ENCODE measurements around the gene LUZP4. TPM values are rescaled to one million over a fixed set of nuclear protein-coding genes. Genes with fewer than 3 reads are reported as not detected.

The LUZP4 gene
- not detected for total RNA-seq

GRCh38 chrX:115289465-115289864 lies at the start of gene LUZP4:
LUZP4 (plus strand) TSS chrX:115289715; CDS start chrX:115289760, 45 bp downstream.
- DNase-seq (no peak), ATAC-seq (no peak)
- intact Hi-C loops (cut with DNase I, micrococcal nuclease), result no loop called here
- ChIA-PET CTCF (no interaction called here), POLR2A (no interaction called here)
- no peak within 1 kb of the TSS for H3K27ac Mint-ChIP-seq
- H3K4me1 Mint-ChIP-seq, result no peaks in the 10 kb centered on the region
- no peak within 1 kb of the TSS for H3K4me3 Mint-ChIP-seq
- no peaks in the 10 kb centered on the region for H3K27me3 Mint-ChIP-seq
- no peaks in the 10 kb centered on the region for H3K9me3 Mint-ChIP-seq (ENCODE audit: low read depth)
- no peaks in the 10 kb centered on the region for H3K36me3 Mint-ChIP-seq (ENCODE audit: low read depth)

GRCh38 chrX:115251458-115252233 lies 37.9 kb upstream of the LUZP4 start:
- DNase-seq, result no peak
- intact Hi-C loops (cut with DNase I, micrococcal nuclease), result no loop called here
- CTCF ChIA-PET, result no interaction called here
- H3K27me3 Mint-ChIP-seq, result no peaks in the 10 kb centered on the region
- H3K4me3 Mint-ChIP-seq, result no peak overlapping the region
- H3K27ac Mint-ChIP-seq, result no peak overlapping the region
- ATAC-seq, result no peak
- no peaks in the 10 kb centered on the region for H3K4me1 Mint-ChIP-seq
- POLR2A ChIA-PET, result no interaction called here
- H3K36me3 Mint-ChIP-seq (ENCODE audit: low read depth), result no peaks in the 10 kb centered on the region
- H3K9me3 Mint-ChIP-seq (ENCODE audit: low read depth), result no peaks in the 10 kb centered on the region

- Mint-ChIP-seq H3K4me3 (no peak overlapping the region), H3K4me1 (no peaks in the 10 kb centered on the region), H3K27ac (no peak overlapping the region), H3K27me3 (no peaks in the 10 kb centered on the region), H3K36me3 (ENCODE audit: low read depth) (no peaks in the 10 kb centered on the region), H3K9me3 (ENCODE audit: low read depth) (no peaks in the 10 kb centered on the region)
- intact Hi-C loops (cut with DNase I, micrococcal nuclease), result no loop called here
- ChIA-PET CTCF (no interaction called here), POLR2A (no interaction called here)
- DNase-seq, result no peak
- ATAC-seq, result no peak
These were observed 34.5 kb upstream of the LUZP4 start for GRCh38 chrX:115255003-115255402.

GRCh38 chrX:115257711-115258110 lies 31.8 kb upstream of the LUZP4 start:
- Mint-ChIP-seq H3K4me1 (no peaks in the 10 kb centered on the region), H3K36me3 (ENCODE audit: low read depth) (no peaks in the 10 kb centered on the region), H3K4me3 (no peak overlapping the region), H3K9me3 (ENCODE audit: low read depth) (no peaks in the 10 kb centered on the region), H3K27ac (no peak overlapping the region), H3K27me3 (no peaks in the 10 kb centered on the region)
- DNase-seq, result no peak
- ChIA-PET POLR2A (no interaction called here), CTCF (no interaction called here)
- intact Hi-C loops (cut with DNase I, micrococcal nuclease), result no loop called here
- ATAC-seq, result no peak

GRCh38 chrX:115259238-115259875 lies 30.2 kb upstream of the LUZP4 start:
- Mint-ChIP-seq H3K4me3 (no peak overlapping the region), H3K27ac (no peak overlapping the region), H3K4me1 (no peaks in the 10 kb centered on the region), H3K36me3 (ENCODE audit: low read depth) (no peaks in the 10 kb centered on the region), H3K27me3 (no peaks in the 10 kb centered on the region), H3K9me3 (ENCODE audit: low read depth) (no peaks in the 10 kb centered on the region)
- intact Hi-C loops (cut with DNase I, micrococcal nuclease), result no loop called here
- POLR2A ChIA-PET, result no interaction called here
- DNase-seq, result no peak
- CTCF ChIA-PET, result no interaction called here
- no peak for ATAC-seq

GRCh38 chrX:115260330-115260729 lies 29.2 kb upstream of the LUZP4 start:
- H3K36me3 Mint-ChIP-seq (ENCODE audit: low read depth), result no peaks in the 10 kb centered on the region
- ChIA-PET POLR2A (no interaction called here), CTCF (no interaction called here)
- H3K27me3 Mint-ChIP-seq, result no peaks in the 10 kb centered on the region
- DNase-seq, result no peak
- H3K9me3 Mint-ChIP-seq (ENCODE audit: low read depth), result no peaks in the 10 kb centered on the region
- no peak for ATAC-seq
- H3K4me1 Mint-ChIP-seq, result no peaks in the 10 kb centered on the region
- H3K4me3 Mint-ChIP-seq, result no peak overlapping the region
- intact Hi-C loops (cut with DNase I, micrococcal nuclease), result loop anchor here in 1 of 2 experiments (10.0 kb wide), 1 partner anchor 64 kb away; no protein-coding TSS in a partner anchor
- no peak overlapping the region for H3K27ac Mint-ChIP-seq

- intact Hi-C loops (cut with DNase I, micrococcal nuclease), result loop anchor here in 1 of 2 experiments (10.0 kb wide), 1 partner anchor 64 kb away; no protein-coding TSS in a partner anchor
- no peaks in the 10 kb centered on the region for H3K36me3 Mint-ChIP-seq (ENCODE audit: low read depth)
These were observed 28.4 kb upstream of the LUZP4 start for GRCh38 chrX:115261148-115261547.

GRCh38 chrX:115264009-115264408 lies 25.5 kb upstream of the LUZP4 start:
- Mint-ChIP-seq H3K27ac (no peak overlapping the region), H3K4me1 (no peaks in the 10 kb centered on the region), H3K4me3 (no peak overlapping the region), H3K27me3 (no peaks in the 10 kb centered on the region), H3K9me3 (ENCODE audit: low read depth) (no peaks in the 10 kb centered on the region), H3K36me3 (ENCODE audit: low read depth) (no peaks in the 10 kb centered on the region)
- POLR2A ChIA-PET, result no interaction called here
- ATAC-seq (no peak), DNase-seq (no peak)
- CTCF ChIA-PET, result no interaction called here
- intact Hi-C loops (cut with DNase I, micrococcal nuclease), result loop anchor here in 1 of 2 experiments (10.0 kb wide), 1 partner anchor 61 kb away; no protein-coding TSS in a partner anchor

More at GRCh38 chrX:115261148-115261547, 28.4 kb upstream of the LUZP4 start:
- ChIA-PET POLR2A (no interaction called here), CTCF (no interaction called here)
- H3K27me3 Mint-ChIP-seq, result no peaks in the 10 kb centered on the region
- DNase-seq (no peak), ATAC-seq (no peak)
- no peaks in the 10 kb centered on the region for H3K9me3 Mint-ChIP-seq (ENCODE audit: low read depth)
- no peak overlapping the region for H3K4me3 Mint-ChIP-seq
- no peaks in the 10 kb centered on the region for H3K4me1 Mint-ChIP-seq
- H3K27ac Mint-ChIP-seq, result no peak overlapping the region

GRCh38 chrX:115266300-115266699 lies 23.2 kb upstream of the LUZP4 start:
- Mint-ChIP-seq H3K9me3 (ENCODE audit: low read depth) (no peaks in the 10 kb centered on the region), H3K27me3 (no peaks in the 10 kb centered on the region), H3K27ac (no peak overlapping the region), H3K4me3 (no peak overlapping the region), H3K36me3 (ENCODE audit: low read depth) (no peaks in the 10 kb centered on the region), H3K4me1 (no peaks in the 10 kb centered on the region)
- ATAC-seq (no peak), DNase-seq (no peak)
- intact Hi-C loops (cut with DNase I, micrococcal nuclease), result loop anchor here in 1 of 2 experiments (10.0 kb wide), 1 partner anchor 59 kb away; no protein-coding TSS in a partner anchor
- CTCF ChIA-PET, result no interaction called here
- POLR2A ChIA-PET, result no interaction called here

GRCh38 chrX:115268421-115268820 lies 21.1 kb upstream of the LUZP4 start:
- H3K27ac Mint-ChIP-seq, result no peak overlapping the region
- no peaks in the 10 kb centered on the region for H3K9me3 Mint-ChIP-seq (ENCODE audit: low read depth)
- CTCF ChIA-PET, result no interaction called here
- no peaks in the 10 kb centered on the region for H3K36me3 Mint-ChIP-seq (ENCODE audit: low read depth)
- H3K4me1 Mint-ChIP-seq, result no peaks in the 10 kb centered on the region
- POLR2A ChIA-PET, result no interaction called here
- no peak for DNase-seq
- H3K4me3 Mint-ChIP-seq, result no peak overlapping the region
- no peak for ATAC-seq
- intact Hi-C loops (cut with DNase I, micrococcal nuclease), result loop anchor here in 1 of 2 experiments (10.0 kb wide), 1 partner anchor 56 kb away; no protein-coding TSS in a partner anchor
- no peaks in the 10 kb centered on the region for H3K27me3 Mint-ChIP-seq

- intact Hi-C loops (cut with DNase I, micrococcal nuclease), result loop anchor here in 1 of 2 experiments (10.0 kb wide), 1 partner anchor 56 kb away; no protein-coding TSS in a partner anchor
- H3K4me1 Mint-ChIP-seq, result no peaks in the 10 kb centered on the region
- H3K27ac Mint-ChIP-seq, result no peak overlapping the region
- H3K36me3 Mint-ChIP-seq (ENCODE audit: low read depth), result no peaks in the 10 kb centered on the region
- no peaks in the 10 kb centered on the region for H3K9me3 Mint-ChIP-seq (ENCODE audit: low read depth)
- no peaks in the 10 kb centered on the region for H3K27me3 Mint-ChIP-seq
- no peak for DNase-seq
- no peak overlapping the region for H3K4me3 Mint-ChIP-seq
- POLR2A ChIA-PET, result no interaction called here
- no peak for ATAC-seq
- CTCF ChIA-PET, result no interaction called here
These were observed 20.3 kb upstream of the LUZP4 start for GRCh38 chrX:115269051-115269683.

- H3K27ac Mint-ChIP-seq, result no peak overlapping the region
- no peaks in the 10 kb centered on the region for H3K36me3 Mint-ChIP-seq (ENCODE audit: low read depth)
- no peaks in the 10 kb centered on the region for H3K4me1 Mint-ChIP-seq
- no peaks in the 10 kb centered on the region for H3K27me3 Mint-ChIP-seq
- H3K4me3 Mint-ChIP-seq, result no peak overlapping the region
- ChIA-PET CTCF (interaction anchor here (0.6 kb wide), 1 partner anchor 236 kb away, joined by 6 read pairs; no protein-coding TSS in a partner anchor), POLR2A (no interaction called here)
- no peaks in the 10 kb centered on the region for H3K9me3 Mint-ChIP-seq (ENCODE audit: low read depth)
- ATAC-seq (no peak), DNase-seq (no peak)
- intact Hi-C loops (cut with DNase I, micrococcal nuclease), result no loop called here
These were observed 4.6 kb upstream of the LUZP4 start for GRCh38 chrX:115284877-115285276.

Measured in activated CD4-positive, alpha-beta T cell treated with anti-CD3 and anti-CD28 coated beads for 36 hours (primary cell).